ENCODE data around the gene STAMBPL1.

The STAMBPL1 gene

DNA sequence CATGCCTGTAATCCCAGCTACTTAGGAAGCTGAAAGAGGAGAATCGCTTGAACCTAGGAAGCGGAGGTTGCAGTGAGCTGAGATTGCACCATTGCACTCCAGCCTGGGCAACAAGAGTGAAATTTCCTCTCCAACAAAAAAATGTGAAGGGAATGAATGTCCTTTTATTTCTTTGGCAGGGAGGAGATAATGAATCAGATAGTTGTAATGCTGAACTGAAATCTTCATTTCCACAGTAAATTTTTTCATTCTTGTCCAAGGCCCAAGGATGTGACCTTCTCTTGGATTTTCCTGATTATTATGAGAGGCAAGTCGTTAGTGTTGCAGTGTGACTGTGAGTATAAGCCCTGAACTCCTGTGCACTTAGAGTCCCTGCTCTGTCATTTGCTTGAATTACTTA, 13.6 kb downstream of the STAMBPL1 start:
- DNase-seq (ENCODE audit: low read depth), result no peak

DNA sequence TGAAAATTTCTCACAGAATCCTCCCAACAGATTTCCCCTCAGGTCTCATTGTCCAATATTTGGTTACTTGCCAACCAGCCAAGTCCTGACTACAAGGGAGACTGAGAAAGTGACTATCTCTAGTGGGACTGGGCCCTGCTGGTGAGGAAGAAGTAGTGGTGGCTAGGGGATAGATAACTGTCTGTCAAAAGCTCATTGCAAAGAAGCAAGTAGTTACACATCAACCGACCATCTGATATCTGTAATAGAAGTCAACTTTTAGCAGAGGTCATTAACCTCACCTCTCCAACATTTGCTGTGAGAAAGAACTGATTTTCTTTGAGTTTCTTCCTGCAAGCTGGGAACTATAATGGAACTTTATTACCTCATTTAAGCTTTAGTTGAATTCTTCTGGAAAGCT, 15.2 kb downstream of the STAMBPL1 start:
- no peak for DNase-seq (ENCODE audit: low read depth)

DNA sequence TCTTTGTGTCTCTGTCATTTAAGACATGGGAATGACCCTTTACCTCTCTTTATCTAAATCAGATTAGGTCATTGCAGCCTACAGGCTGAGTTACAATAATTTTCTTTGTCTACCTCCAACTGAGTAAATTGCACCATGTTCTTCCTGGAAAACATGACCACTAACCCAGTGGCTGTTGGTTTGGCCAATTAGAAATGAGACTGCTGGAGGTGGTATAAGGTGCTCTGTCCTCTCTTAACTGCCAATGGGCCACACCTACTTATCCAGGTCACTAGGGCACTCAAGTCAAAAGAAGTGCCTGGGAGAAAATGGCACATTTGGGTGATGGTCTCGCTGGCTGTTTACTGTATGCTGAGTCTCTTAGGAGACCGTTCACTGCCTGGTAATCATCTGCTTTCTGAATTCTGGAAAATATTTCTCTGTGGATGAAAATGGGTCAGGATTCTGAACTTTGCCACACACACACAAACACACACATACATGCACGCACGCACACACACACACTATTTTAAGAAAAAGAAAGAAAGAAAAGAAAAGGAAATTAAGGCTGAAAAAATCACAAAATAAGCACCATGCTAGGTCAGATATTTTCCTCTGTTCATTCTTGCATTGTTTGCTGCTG, 16.4 kb downstream of the STAMBPL1 start:
- DNase-seq (ENCODE audit: low read depth), result no peak

DNA sequence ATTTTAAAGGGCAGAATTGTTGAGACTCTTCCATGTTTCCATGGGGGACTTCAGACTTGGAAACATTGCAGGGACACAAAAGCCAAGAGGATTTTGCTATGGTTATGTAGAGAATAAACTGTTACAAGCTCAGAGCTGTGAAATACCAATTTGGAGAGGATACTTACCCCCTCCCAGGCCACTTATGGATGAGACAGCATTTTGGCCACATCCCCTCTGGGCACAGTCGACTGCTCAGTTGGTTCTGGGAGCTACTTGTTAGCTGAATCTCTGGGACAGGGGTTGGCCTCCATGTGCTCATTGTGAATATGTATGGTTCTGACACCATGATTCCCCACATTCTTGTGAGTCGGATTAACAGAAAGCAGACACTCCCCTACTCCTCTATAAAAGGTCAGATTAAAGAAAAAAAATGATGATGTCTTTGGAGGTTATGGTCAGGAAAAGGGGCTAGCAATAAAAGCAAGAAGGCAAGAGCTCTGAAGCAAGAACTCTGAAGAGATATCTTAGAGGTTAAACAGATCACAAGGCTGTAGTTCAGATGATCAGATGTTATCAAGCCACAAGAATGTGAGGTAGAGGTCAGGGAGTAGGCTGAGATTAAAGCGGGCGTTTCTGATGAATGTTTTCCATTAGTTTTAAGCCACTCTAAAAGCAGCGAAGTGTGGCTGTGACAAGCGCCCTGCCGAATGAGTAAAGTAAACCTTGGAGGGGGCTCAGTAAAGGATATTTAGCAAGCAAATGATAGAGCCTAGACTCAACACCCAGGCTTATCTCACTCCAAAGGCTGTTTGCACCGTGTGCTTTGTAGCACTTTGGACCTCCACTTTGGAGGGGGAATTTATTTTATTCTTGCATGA, 17.2 kb downstream of the STAMBPL1 start:
- no peak for DNase-seq (ENCODE audit: low read depth)

DNA sequence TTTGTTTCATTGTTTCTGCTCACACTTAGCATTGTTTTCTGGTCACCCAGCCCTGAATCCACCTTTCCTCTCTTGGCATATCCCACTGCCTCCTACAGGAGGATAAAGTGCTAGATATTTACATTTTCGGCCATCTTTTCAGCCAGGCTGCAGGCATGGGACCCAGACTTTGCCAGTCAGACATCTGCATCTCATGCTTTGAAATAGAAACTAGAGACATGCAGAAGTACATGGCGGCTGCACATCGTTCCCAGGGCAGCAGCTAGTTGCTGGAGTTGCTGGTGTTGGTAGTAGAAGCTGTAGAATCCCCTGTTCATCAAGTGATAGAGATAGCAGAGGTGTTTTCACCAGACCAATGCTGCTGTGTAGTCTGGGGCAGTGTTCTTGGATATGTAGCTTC, 18.7 kb downstream of the STAMBPL1 start:
- DNase-seq (ENCODE audit: low read depth), result no peak

DNA sequence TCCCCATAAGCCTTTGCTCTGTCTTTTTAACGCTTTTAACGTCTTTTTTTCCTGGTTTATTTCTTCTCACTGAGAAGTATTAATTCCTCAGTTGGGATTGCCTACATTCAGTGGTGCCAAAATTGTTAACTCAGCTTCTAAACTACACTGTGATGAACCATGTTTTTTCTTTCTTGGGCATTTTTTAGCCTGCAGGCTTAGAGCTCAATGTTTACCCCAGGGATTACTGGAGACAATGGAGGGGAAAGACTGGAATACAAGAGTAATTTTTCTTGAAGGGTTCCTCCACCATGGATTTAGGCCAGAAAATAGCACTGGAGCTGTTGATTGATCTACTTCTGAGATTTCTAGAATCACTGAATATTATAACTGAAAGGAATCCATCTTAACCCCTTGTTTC, 19.8 kb downstream of the STAMBPL1 start:
- no peak for DNase-seq (ENCODE audit: low read depth)

DNA sequence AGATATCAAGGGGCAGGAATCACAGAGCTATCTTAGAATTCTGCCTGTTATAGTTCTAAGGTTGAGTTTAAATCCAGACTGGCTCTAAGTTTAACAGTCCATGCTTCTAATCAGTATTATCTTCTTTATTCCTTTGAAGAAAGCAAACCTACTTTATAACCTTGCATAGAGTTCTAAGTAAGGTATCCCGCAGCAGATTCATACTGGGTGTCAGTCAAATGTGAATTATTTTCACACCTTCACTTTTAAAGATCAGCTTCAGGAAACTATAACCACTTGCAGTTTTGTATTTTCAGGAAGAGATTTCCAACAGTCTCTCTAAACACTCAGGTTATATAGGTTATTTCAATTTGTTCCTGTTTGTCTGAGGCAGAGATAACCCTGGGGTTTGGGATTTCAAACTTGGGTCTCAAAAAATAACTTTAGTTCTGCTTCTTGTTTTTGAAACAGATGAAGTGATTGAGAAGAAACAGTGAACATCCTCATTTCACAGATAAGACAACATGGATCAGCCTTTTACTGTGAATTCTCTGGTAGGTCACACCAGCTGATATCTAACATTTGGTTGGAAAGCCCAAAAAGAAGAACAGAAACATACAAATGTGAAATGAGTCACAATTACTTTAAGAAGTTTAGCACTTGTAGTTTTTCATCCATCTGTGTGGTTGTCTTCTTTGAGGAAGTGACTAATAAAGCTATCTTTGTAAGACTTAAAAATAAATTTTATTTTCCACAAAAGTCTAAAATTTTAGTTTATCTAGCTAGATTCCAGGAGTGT, 21.4 kb downstream of the STAMBPL1 start:
- DNase-seq (ENCODE audit: low read depth), result no peak

DNA sequence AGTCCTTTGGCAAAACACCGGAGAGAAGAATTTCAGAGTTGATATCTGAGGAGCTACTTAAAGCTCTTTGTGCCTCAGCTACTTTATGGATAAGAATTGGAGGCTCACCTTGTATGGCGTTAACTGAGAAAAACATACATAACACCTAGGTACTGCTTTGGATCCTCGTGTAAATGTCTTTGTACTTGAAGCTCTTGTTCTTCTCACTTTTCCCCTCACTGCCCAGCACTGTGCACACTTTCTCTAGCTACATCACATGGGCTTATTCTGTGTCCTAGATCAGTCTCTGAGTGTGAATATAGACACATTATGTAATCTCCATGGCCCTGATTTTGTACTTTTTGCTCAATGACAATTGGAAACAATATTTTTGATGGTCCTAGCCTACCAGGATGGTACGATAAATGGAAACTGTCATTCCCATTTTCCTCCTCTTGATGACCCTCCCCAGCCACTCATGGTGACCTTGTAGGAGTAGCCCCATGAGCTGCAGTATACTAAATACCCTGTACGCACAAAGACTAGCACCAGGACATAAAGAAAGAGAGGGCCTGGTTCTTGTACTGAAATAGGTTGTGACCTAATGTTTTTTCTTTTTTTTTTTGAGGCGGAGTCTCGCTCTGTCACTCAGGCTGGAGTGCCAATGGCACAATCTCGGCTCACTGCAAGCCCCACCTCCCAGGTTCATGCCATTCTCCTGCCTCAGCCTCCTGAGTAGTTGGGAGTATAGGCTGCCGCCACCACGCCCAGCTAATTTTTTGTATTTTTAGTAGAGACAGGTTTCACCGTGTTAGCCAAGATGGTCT, 22.1 kb downstream of the STAMBPL1 start:
- no peak for DNase-seq (ENCODE audit: low read depth)

DNA sequence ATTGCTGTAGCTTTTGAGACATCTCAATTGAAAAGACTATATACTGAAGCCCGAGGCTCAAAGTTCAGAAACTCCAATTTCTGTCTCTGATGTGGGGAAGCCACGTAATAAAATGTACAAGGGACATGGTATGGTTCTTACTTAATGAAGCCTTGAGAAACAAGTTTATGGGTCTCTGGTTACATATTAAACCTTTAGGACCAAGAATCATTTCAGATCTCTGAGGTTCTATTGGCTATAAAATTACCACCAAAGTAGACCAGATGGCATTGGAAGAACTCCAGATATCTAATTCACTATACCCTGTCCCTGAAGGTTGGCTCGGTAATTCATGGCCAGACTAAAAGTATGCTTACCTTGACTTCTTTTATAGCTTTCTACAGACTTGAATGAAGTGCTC, 23.7 kb downstream of the STAMBPL1 start:
- no peak for DNase-seq (ENCODE audit: low read depth)

DNA sequence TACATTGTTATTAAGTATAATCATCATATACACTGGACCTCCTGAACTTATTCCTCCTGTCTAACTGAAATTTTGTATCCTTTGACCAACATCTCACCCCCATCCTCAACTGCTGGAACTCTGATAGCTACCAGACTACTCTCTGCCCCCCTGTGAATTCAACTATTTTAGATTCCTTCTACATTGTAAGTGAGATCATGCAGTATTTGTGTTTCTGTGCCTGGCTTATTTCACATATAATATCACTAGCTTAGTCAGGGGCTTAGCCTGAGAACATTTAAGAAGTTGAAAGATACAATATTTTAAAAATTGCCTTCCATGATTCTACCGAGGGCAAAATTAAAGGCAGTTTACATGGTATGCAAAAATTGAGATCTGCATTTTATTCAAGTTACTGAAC, 26.9 kb downstream of the STAMBPL1 start:
- no peak for DNase-seq (ENCODE audit: low read depth)

DNA sequence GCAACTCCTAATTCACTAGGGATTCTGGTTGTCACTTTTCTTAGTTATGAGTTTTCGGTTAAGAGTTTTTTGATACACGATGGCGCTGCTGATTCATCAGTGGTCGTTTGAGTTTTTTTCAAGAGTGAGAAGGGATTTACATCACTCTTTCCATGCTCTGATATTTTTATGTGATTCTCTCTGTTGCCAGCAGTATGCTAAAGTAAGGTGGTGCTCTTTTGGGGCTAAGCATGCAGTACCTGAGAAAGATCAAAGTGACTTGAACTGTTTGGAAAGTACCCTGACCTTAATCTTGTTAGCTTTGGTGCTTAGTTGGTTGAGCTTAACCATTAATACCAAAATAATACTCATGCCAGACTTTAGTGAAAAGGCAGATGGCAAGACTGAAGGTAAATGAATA, 28.1 kb downstream of the STAMBPL1 start:
- no peak for DNase-seq (ENCODE audit: low read depth)

DNA sequence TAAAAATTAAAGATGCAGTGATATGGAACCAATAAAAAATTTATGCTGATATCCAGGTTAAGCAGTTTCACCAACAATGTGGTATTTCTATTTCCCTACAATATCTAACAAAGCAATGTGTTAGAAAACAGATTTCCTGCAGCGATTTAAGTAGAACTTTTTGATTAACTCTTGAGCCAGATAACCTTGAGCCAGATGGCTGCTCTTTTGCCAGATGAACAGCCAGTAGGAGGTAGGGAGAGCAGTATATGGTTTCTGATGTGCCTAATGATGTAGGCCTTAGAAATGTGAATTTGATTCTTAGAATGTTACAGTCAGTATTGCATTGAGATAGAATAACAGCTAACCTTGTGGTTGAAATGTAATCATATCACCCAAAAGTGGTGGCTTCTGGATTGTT, 31.1 kb downstream of the STAMBPL1 start:
- no peak for DNase-seq (ENCODE audit: low read depth)

DNA sequence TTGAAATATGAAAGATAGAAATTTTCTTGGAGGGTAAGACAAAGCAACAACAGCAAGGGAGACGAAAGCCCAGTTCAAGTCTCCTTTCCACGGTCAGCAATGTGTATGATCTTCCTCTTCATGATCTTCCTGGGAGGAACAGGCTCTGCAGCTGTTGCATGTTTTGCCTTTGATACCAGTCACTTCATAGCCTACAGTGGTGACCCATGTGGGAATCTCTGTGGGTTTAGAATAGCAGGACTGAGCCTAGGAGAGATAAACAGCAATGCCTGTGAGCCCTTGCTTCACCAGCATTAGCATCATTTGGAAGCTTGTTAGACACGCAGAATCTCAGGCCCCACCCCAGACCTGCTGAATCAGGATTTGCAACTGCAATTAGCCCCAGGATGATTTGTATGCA, 31.8 kb downstream of the STAMBPL1 start:
- no peak for DNase-seq (ENCODE audit: low read depth)

DNA sequence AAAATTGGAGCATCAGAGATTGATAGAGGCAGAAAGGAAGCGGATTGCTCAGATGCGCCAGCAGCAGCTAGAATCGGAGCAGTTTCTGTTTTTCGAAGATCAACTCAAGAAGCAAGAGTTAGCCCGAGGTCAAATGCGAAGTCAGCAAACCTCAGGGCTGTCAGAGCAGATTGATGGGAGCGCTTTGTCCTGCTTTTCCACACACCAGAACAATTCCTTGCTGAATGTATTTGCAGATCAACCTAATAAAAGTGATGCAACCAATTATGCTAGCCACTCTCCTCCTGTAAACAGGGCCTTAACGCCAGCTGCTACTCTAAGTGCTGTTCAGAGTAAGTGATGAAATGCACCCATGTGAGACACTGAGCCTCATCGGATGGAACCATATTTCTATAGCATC, 33.1 kb downstream of the STAMBPL1 start:
- DNase-seq (ENCODE audit: low read depth), result no peak

DNA sequence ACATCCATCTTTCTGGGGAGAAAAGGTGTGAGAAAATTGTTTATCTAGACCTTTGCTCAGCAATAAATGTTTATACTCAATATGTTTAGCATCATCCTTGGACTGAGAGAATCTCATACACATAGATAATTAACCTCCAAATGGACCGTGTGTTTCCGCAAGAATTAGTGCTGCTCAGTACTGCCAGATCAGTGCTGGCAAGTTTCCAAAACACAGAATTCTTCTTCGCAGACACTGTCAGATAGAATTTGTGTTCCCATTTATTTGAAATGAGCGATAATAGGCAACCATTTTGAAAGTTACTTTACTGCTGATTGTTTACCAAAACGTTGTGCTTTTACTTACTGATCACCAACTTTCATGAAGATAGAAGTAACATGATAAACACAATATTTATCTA, 33.7 kb downstream of the STAMBPL1 start:
- no peak for DNase-seq (ENCODE audit: low read depth)

DNA sequence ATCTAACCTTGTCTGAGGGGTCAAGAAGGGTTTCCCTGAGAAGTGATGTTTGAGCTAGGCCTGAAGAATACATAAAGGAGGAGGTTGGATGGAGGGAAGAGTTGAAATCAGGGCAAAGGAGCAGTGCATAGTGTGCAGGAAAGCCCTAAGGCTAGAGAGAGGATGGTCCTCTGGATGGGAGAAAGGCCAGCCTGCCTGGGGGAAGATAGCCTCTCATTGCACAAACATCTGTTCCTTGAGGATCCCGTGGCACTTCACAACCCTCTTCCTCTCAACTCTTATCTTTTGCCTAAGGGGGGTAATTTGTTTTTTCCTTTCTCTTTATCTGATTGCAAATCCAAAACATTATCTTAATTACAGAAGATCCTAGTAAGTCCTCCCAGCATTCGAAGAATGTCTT, 35.7 kb downstream of the STAMBPL1 start:
- no peak for DNase-seq (ENCODE audit: low read depth)

DNA sequence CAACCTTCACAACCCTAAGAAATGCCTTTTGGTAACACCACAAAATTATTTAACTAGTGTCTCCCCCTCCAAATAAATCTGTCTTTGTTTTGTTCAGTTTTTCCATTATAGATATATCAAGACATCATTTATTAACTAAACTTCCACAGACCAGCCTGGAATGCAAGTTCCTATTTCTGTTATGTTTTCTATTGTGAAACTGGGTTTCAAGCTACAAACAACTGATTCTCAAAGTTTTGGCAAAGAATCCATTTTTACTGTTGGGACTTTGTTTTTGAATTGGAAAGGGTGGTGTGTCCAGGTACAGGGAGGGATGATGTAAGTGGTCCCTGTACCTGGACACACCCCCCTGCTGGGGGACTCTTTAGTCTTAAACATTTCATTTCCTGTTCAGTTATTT, 36.2 kb downstream of the STAMBPL1 start:
- DNase-seq (ENCODE audit: low read depth), result no peak

DNA sequence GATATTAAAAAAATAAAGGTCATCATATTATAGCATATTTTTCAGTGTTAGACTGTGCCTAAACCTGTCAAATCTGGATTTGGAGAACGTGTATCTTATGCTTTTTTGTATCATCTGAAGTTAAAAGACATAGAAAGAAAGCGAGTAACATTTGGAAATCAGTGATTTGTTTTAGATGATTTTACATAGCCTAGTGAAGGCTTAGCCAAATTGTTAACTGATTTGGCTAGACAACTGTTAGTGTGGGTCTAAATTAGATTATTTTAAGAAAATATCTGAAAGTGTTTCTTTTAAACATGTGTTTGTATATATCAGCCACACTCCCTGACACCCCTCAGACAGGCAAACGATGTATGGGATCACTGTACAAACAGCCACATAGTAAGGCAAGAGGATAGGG, 36.9 kb downstream of the STAMBPL1 start:
- no peak for DNase-seq (ENCODE audit: low read depth)

DNA sequence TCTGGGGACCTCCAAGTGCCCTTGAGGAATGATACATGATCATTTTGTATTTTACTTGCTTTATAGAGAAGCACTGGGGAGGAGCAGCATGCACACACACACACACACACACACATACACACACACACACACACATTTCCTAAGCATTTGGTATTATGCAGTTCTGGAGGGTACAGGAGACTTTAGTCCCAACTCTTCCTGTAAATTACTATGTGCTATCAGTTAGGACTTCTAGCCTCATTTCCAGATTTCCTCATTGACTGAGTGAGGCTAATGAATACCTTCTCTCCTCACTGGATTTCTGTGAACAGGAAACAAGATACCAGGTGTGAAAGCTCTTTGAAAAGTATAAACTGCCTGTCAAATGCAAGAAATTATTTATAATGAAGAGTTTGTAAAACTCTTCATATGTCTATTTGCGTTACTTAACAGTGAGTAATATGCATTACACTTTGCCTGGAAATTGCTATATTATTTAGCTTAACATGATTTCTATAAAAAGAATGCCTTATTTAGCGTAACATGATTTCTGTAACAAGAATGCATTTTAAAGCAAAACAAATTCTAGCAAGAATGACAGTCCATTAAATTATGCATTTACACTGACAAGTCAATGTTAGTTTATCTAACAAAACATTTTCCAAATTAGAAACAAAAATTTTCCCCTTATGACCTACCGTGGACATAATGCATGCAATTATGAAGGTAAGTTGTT, 38.3 kb downstream of the STAMBPL1 start:
- DNase-seq (ENCODE audit: low read depth), result no peak

DNA sequence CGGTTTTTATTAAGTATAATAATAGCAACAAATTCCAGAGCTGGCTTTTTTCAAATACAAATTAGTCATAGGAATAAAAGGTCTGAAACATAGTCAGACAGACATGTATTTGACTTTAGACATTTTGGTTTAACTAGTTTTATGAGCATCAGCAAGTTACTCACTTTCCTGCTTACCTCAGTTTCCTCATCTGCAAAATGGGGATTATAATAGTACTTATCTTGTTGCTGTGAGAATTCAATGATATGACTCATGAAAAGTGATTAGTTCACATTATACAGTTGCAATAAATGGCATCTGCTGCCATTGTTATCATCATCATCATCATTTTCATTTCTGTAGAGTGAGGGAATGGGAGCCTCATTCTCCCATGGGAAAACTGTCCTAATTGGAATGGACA, 39.0 kb downstream of the STAMBPL1 start:
- DNase-seq (ENCODE audit: low read depth), result no peak

DNA sequence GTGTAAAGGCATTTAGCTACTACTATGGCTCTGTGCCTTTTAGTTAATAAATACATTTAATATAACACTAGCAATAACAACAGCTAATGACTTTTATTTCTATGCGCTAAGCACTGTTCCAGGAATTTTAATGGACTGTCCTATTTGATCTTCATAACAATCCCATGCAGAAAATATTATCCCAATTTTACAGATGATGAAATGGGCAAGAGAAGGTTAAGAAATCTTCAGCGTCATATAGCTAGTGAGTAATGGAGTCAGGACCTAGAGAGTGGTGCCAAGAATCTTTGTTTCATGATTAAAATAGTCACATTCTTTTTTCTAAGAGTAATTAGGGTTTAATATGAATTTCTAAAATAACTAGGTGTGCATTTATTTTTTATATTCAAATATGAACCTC, 40.2 kb downstream of the STAMBPL1 start:
- DNase-seq (ENCODE audit: low read depth), result no peak

Data from HS-27A (cell line).